GM12878 (cell line): ENCODE data around the gene CAMK2N2. TPM values are rescaled to one million over a fixed set of nuclear protein-coding genes. Genes with fewer than 3 reads are reported as not detected.

Source experiments
- EP300 ChIP-seq, 2 experiments: fragments of 150-350 bp in 1 of 2; IDR thresholded peaks; 2 replicates each; pipeline ENCODE4 v1.6.1; 2011 to 2012; ENCODE audit warnings: low read depth in 2 of 2, low read length in 2 of 2, borderline replicate concordance in 1 of 2, improper control_type of control experiment in 1 of 2, inconsistent platforms in 1 of 2; ENCODE audit not compliant: control insufficient read depth in 1 of 2
- ZBED1 ChIP-seq: IDR thresholded peaks from 2 replicates; pipeline ENCODE4 v1.6.1; 2016; ENCODE audit warnings: borderline replicate concordance
- polyA plus RNA-seq, 11 experiments: library from polyadenylated mRNA; depleted of rRNA in 4 of 11; unstranded in 6 of 11; stranded (reverse) in 5 of 11; fragments of >200 nt; fragmentation: Nextera tagmentation in 4 of 11; fragmentation: Illumina TruSeq in 1 of 11; extraction: Ambion mirVana in 4 of 11; extraction: Trizol in 1 of 11; gene quantifications; 1 replicate in 1 of 11; 2 replicates in 10 of 11; pipeline versions ENCODE4 v1.2.1 to v1.2.3, GENCODE V29; 2011 to 2016; ENCODE audit warnings: inconsistent platforms in 2 of 11, missing spikeins in 2 of 11, low read depth in 1 of 11
- total RNA-seq, 4 experiments: library from RNA; depleted of rRNA in 3 of 4; stranded (reverse); fragments of >200 nt in 3 of 4; fragmentation: Illumina TruSeq in 1 of 4; extraction: Trizol in 1 of 4; gene quantifications; 2 replicates each; pipeline versions ENCODE4 v1.2.1 to v1.2.3, GENCODE V29; 2013 to 2021
- TF ChIP-seq, protein P1 (sequence below): fragments of 450-650 bp; formaldehyde crosslinking; IDR thresholded peaks from 2 replicates; pipeline ENCODE4 v1.4.0; 2020; ENCODE audit warnings: mild to moderate bottlenecking, moderate library complexity
- TF ChIP-seq, protein P2 (sequence below): fragments of 450-650 bp; IDR thresholded peaks from 2 replicates; pipeline ENCODE4 v1.6.1; 2016; ENCODE audit warnings: mild to moderate bottlenecking
- TF ChIP-seq, protein P3 (sequence below): fragments of 450-650 bp; conservative IDR thresholded peaks from 2 replicates; pipeline ENCODE4 v1.6.1; 2017; ENCODE audit warnings: mild to moderate bottlenecking, moderate library complexity

CAMK2N2 gene
- total and polyA plus RNA-seq, 10 of the 15 experiments (the other 5 are each of a cell fraction or from before 2014, with no cell fraction given) = 0.06 to 1.4 (median 0.45) TPM; not detected in 1

DNA sequence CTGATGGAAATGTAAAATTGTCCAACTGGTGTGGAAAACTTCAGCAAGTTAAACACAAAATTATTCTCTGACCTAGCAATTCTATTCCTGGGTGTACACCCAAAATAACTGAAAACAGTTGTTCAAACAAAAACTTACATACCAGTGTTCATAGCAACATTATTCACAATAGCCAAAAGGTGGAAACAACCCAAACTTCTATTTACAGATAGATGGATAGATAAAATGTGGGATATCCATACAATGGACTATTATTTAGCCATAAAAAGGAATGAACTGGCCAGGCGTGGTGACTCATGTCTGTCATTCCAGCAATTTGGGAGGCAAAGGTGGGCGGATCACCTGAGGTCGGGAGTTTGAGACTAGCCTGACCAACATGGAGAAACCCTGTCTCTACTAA is 38.8 kb downstream of the CAMK2N2 start (continued):
- TF ChIP-seq, protein P1, sequence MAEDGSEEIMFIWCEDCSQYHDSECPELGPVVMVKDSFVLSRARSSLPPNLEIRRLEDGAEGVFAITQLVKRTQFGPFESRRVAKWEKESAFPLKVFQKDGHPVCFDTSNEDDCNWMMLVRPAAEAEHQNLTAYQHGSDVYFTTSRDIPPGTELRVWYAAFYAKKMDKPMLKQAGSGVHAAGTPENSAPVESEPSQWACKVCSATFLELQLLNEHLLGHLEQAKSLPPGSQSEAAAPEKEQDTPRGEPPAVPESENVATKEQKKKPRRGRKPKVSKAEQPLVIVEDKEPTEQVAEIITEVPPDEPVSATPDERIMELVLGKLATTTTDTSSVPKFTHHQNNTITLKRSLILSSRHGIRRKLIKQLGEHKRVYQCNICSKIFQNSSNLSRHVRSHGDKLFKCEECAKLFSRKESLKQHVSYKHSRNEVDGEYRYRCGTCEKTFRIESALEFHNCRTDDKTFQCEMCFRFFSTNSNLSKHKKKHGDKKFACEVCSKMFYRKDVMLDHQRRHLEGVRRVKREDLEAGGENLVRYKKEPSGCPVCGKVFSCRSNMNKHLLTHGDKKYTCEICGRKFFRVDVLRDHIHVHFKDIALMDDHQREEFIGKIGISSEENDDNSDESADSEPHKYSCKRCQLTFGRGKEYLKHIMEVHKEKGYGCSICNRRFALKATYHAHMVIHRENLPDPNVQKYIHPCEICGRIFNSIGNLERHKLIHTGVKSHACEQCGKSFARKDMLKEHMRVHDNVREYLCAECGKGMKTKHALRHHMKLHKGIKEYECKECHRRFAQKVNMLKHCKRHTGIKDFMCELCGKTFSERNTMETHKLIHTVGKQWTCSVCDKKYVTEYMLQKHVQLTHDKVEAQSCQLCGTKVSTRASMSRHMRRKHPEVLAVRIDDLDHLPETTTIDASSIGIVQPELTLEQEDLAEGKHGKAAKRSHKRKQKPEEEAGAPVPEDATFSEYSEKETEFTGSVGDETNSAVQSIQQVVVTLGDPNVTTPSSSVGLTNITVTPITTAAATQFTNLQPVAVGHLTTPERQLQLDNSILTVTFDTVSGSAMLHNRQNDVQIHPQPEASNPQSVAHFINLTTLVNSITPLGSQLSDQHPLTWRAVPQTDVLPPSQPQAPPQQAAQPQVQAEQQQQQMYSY (CRISPR knock-in tag) = no peak
- TF ChIP-seq, protein P2, sequence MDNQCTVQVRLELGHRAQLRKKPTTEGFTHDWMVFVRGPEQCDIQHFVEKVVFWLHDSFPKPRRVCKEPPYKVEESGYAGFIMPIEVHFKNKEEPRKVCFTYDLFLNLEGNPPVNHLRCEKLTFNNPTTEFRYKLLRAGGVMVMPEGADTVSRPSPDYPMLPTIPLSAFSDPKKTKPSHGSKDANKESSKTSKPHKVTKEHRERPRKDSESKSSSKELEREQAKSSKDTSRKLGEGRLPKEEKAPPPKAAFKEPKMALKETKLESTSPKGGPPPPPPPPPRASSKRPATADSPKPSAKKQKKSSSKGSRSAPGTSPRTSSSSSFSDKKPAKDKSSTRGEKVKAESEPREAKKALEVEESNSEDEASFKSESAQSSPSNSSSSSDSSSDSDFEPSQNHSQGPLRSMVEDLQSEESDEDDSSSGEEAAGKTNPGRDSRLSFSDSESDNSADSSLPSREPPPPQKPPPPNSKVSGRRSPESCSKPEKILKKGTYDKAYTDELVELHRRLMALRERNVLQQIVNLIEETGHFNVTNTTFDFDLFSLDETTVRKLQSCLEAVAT = no peak
- TF ChIP-seq EP300 (IDR thresholded peaks at IDR 0.05; ENCODE audit: borderline replicate concordance in 1 of 2, control insufficient read depth in 1 of 2, low read depth in 2 of 2, low read length in 2 of 2) = no peak
- no peak for TF ChIP-seq ZBED1
- TF ChIP-seq, protein P3, sequence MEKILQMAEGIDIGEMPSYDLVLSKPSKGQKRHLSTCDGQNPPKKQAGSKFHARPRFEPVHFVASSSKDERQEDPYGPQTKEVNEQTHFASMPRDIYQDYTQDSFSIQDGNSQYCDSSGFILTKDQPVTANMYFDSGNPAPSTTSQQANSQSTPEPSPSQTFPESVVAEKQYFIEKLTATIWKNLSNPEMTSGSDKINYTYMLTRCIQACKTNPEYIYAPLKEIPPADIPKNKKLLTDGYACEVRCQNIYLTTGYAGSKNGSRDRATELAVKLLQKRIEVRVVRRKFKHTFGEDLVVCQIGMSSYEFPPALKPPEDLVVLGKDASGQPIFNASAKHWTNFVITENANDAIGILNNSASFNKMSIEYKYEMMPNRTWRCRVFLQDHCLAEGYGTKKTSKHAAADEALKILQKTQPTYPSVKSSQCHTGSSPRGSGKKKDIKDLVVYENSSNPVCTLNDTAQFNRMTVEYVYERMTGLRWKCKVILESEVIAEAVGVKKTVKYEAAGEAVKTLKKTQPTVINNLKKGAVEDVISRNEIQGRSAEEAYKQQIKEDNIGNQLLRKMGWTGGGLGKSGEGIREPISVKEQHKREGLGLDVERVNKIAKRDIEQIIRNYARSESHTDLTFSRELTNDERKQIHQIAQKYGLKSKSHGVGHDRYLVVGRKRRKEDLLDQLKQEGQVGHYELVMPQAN = no peak
- TF ChIP-seq, all 136 proteins: peak for 0
